Measurements from ENCODE around the gene RBBP8NL. TPM values are rescaled to one million over a fixed set of nuclear protein-coding genes. Genes with fewer than 3 reads are reported as not detected.

The RBBP8NL gene
- total and polyA plus RNA-seq, 4 donors = under 0.01 to 0.14 TPM; not detected in 2

DNA sequence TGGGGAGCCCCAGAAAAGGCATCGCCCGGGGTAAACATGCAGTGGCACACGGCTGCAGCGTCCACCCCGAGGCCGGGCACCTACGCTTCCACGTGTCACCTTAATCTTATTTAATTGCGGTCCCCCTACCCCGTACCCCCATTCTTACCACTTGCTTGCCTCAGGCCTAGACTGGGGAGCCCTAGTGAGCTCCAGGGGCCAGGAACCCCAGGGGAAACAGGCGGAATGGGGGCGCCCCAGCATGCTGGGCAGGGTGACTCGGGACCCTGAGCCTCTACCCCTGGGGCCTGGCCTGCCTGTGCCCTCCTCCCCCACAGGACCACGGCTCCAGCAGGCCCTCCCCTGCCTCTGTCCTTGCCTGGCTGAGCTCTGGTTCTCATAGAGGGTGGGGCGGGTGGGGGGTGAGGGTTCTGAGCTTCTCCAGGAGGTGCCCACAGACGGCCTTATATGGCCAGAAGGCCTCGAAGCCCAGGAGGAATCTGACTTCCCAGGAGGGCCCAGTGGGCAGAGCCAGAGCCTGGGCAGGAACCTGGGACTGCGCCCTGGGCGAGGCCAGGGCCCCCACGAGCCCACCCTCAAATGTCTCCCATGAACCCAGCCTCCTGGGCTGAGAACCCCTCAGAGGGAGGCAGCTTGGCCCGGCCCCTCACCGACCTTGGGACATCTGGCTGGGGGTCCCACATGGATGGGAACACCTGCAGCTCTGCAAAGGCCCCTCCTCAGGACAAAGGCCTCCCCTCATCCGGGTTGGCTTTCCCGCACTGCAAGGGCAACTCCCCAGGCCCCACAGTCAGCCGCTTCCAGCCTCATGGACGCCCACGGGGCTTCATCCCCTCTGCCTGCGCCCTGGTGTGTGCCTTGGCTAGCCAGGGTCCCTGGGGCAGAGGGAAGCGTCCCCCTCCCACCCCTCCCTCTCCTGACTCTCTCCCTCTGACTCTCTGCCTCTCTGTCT, 55.0 kb downstream of the RBBP8NL start:
- no peak overlapping the region for H3K9ac ChIP-seq (ENCODE audit: low read depth in 1 of 2, low read length in 2 of 2)
- no peak for DNase-seq (ENCODE audit: low spot score)
- peaks cover 30 to 70% (median 49%) of the 10 kb centered on the region in 4 donors for H3K4me1 ChIP-seq (ENCODE audit: control insufficient read depth in 4 of 4, insufficient read depth in 4 of 4, low read length in 3 of 4)
- no peak for TF ChIP-seq NR2F2 (IDR thresholded peaks at IDR 0.05)
- no peak for TF ChIP-seq RXRA (IDR thresholded peaks at IDR 0.05)
- TF ChIP-seq, protein P1, sequence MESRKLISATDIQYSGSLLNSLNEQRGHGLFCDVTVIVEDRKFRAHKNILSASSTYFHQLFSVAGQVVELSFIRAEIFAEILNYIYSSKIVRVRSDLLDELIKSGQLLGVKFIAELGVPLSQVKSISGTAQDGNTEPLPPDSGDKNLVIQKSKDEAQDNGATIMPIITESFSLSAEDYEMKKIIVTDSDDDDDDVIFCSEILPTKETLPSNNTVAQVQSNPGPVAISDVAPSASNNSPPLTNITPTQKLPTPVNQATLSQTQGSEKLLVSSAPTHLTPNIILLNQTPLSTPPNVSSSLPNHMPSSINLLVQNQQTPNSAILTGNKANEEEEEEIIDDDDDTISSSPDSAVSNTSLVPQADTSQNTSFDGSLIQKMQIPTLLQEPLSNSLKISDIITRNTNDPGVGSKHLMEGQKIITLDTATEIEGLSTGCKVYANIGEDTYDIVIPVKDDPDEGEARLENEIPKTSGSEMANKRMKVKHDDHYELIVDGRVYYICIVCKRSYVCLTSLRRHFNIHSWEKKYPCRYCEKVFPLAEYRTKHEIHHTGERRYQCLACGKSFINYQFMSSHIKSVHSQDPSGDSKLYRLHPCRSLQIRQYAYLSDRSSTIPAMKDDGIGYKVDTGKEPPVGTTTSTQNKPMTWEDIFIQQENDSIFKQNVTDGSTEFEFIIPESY (IDR thresholded peaks at IDR 0.05) = no peak
- TF ChIP-seq GABPA (IDR thresholded peaks at IDR 0.05 in 1 of 2, conservative IDR thresholded peaks at IDR 0.05 in 1 of 2) = no peak
- TF ChIP-seq, protein P2, sequence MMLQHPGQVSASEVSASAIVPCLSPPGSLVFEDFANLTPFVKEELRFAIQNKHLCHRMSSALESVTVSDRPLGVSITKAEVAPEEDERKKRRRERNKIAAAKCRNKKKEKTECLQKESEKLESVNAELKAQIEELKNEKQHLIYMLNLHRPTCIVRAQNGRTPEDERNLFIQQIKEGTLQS (IDR thresholded peaks at IDR 0.05) = no peak
- no peak for TF ChIP-seq FOXA1 (IDR thresholded peaks at IDR 0.05)
- no peak for TF ChIP-seq RAD21 (IDR thresholded peaks at IDR 0.05)
- no peak for TF ChIP-seq FOXA2 (IDR thresholded peaks at IDR 0.05)
- TF ChIP-seq HNF4G (IDR thresholded peaks at IDR 0.05) = no peak
- no peak for TF ChIP-seq SP1 (IDR thresholded peaks at IDR 0.05)
- TF ChIP-seq, protein P3, sequence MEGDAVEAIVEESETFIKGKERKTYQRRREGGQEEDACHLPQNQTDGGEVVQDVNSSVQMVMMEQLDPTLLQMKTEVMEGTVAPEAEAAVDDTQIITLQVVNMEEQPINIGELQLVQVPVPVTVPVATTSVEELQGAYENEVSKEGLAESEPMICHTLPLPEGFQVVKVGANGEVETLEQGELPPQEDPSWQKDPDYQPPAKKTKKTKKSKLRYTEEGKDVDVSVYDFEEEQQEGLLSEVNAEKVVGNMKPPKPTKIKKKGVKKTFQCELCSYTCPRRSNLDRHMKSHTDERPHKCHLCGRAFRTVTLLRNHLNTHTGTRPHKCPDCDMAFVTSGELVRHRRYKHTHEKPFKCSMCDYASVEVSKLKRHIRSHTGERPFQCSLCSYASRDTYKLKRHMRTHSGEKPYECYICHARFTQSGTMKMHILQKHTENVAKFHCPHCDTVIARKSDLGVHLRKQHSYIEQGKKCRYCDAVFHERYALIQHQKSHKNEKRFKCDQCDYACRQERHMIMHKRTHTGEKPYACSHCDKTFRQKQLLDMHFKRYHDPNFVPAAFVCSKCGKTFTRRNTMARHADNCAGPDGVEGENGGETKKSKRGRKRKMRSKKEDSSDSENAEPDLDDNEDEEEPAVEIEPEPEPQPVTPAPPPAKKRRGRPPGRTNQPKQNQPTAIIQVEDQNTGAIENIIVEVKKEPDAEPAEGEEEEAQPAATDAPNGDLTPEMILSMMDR (IDR thresholded peaks at IDR 0.05; ENCODE audit: low read depth, low read length, missing input control) = no peak
- H3K36me3 ChIP-seq (ENCODE audit: control insufficient read depth in 4 of 4, insufficient read depth in 3 of 4, low read depth in 1 of 4, low read length in 3 of 4) = no peaks in the 10 kb centered on the region
- 87% methylated on average over 29 of the region's 29 CpGs for WGBS
- no peak overlapping the region for H3K4me3 ChIP-seq (ENCODE audit: low read depth in 1 of 3, low read length in 3 of 3)
- H3K27ac ChIP-seq (ENCODE audit: low read depth in 1 of 2, low read length in 2 of 2) = no peak overlapping the region
- no peaks in the 10 kb centered on the region for H3K9me3 ChIP-seq (ENCODE audit: control insufficient read depth in 4 of 4, low read length in 3 of 4)
- H3K27me3 ChIP-seq (ENCODE audit: control insufficient read depth in 4 of 4, insufficient read depth in 4 of 4, low read length in 3 of 4) = no peaks in the 10 kb centered on the region

DNA sequence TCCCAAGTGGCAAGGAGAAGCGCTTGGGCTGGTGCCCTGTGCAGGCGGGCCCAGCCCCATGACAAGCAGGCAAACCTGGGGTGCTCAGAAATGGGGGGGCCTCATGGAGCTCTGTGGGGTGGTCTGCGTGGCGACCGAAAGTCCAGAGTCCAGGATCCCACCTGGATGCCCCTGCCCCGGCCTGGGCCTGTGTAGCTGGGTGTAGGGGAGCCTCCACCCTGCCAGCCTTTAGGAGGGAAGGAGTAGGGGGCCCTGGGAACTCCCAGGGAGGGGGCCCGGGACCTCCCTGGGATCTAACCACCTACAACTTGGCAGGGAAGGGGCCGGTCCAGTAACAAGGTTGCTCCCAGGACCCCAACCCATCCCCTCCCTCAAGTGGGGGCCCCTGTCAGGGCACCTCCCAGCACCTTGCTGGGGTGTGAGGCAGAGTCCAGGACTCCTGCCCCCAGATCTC, 55.7 kb downstream of the RBBP8NL start:
- TF ChIP-seq, protein P2 (IDR thresholded peaks at IDR 0.05) = no peak
- TF ChIP-seq NR2F2 (IDR thresholded peaks at IDR 0.05) = no peak
- 87% methylated on average over 8 of the region's 8 CpGs for WGBS
- H3K27me3 ChIP-seq (ENCODE audit: control insufficient read depth in 4 of 4, insufficient read depth in 4 of 4, low read length in 3 of 4) = no peaks in the 10 kb centered on the region

More for the DNA sequence above, 55.7 kb downstream of the RBBP8NL start:
- H3K9ac ChIP-seq (ENCODE audit: low read depth in 1 of 2, low read length in 2 of 2) = no peak overlapping the region
- no peak overlapping the region for H3K27ac ChIP-seq (ENCODE audit: low read depth in 1 of 2, low read length in 2 of 2)
- peaks cover 32 to 67% (median 44%) of the 10 kb centered on the region in 4 donors for H3K4me1 ChIP-seq (ENCODE audit: control insufficient read depth in 4 of 4, insufficient read depth in 4 of 4, low read length in 3 of 4)
- no peaks in the 10 kb centered on the region for H3K9me3 ChIP-seq (ENCODE audit: control insufficient read depth in 4 of 4, low read length in 3 of 4)
- no peak for DNase-seq (ENCODE audit: low spot score)
- no peak overlapping the region for H3K4me3 ChIP-seq (ENCODE audit: low read depth in 1 of 3, low read length in 3 of 3)
- H3K36me3 ChIP-seq (ENCODE audit: control insufficient read depth in 4 of 4, insufficient read depth in 3 of 4, low read depth in 1 of 4, low read length in 3 of 4) = no peaks in the 10 kb centered on the region
